Embryonic facial prominence (tissue), 1 donor: Measurements from ENCODE around the gene DTNB.
"Not testable (repeated sequence)": the region's sequence is repeated elsewhere in the genome, so short reads cannot be mapped to it uniquely, and the experiment has no call there.

Experiments
- DNase-seq: peaks from one replicate; pipeline ENCODE4 v3.0.0-alpha.2; 2016; ENCODE audit errors: extremely low spot score

The DTNB gene

GRCh38 chr2:25632396-25632795 lies 41.0 kb downstream of the DTNB start:
- DNase-seq: no peak

GRCh38 chr2:25624635-25625034 lies 48.7 kb downstream of the DTNB start:
- DNase-seq: no peak

GRCh38 chr2:25623361-25623760 lies 50.0 kb downstream of the DTNB start:
- no peak for DNase-seq

- no peak for DNase-seq
Observed at GRCh38 chr2:25620711-25621110, 52.7 kb downstream of the DTNB start.

- no peak for DNase-seq
Observed at GRCh38 chr2:25620077-25620476, 53.3 kb downstream of the DTNB start.

- DNase-seq: no peak
Observed at GRCh38 chr2:25619185-25619584, 54.2 kb downstream of the DTNB start.

- no peak for DNase-seq
Observed at GRCh38 chr2:25618676-25619075, 54.7 kb downstream of the DTNB start.

GRCh38 chr2:25617948-25618646 lies 55.3 kb downstream of the DTNB start:
- DNase-seq: no peak

GRCh38 chr2:25615920-25616319 lies 57.5 kb downstream of the DTNB start:
- no peak for DNase-seq

- DNase-seq: no peak
Observed at GRCh38 chr2:25615386-25615785, 58.0 kb downstream of the DTNB start.

- no peak for DNase-seq
Observed at GRCh38 chr2:25614711-25615110, 58.7 kb downstream of the DTNB start.

GRCh38 chr2:25608718-25609117 lies 64.7 kb downstream of the DTNB start:
- no peak for DNase-seq

GRCh38 chr2:25606892-25607291 lies 66.5 kb downstream of the DTNB start:
- no peak for DNase-seq

GRCh38 chr2:25602333-25602723 lies 71.0 kb downstream of the DTNB start:
- DNase-seq: no peak

GRCh38 chr2:25601711-25602332 lies 71.6 kb downstream of the DTNB start:
- DNase-seq: not testable (repeated sequence)

GRCh38 chr2:25598911-25599310 lies 74.5 kb downstream of the DTNB start:
- DNase-seq: no peak

- no peak for DNase-seq
Observed at GRCh38 chr2:25598332-25598731, 75.0 kb downstream of the DTNB start.

GRCh38 chr2:25597881-25598280 lies 75.5 kb downstream of the DTNB start:
- no peak for DNase-seq

GRCh38 chr2:25596516-25597244 lies 76.7 kb downstream of the DTNB start:
- no peak for DNase-seq

- DNase-seq: no peak
Observed at GRCh38 chr2:25595393-25595792, 78.0 kb downstream of the DTNB start.

- no peak for DNase-seq
Observed at GRCh38 chr2:25594991-25595390, 78.4 kb downstream of the DTNB start.

GRCh38 chr2:25592766-25593292 lies 80.5 kb downstream of the DTNB start:
- DNase-seq: no peak
